ENCODE measurements around the gene SLF2. TPM values are rescaled to one million over a fixed set of nuclear protein-coding genes. Genes with fewer than 3 reads are reported as not detected.

Gene SLF2
- total RNA-seq, 4 donors from 2014 or later: 22.1 to 32.4 (median 25.6) TPM

DNA sequence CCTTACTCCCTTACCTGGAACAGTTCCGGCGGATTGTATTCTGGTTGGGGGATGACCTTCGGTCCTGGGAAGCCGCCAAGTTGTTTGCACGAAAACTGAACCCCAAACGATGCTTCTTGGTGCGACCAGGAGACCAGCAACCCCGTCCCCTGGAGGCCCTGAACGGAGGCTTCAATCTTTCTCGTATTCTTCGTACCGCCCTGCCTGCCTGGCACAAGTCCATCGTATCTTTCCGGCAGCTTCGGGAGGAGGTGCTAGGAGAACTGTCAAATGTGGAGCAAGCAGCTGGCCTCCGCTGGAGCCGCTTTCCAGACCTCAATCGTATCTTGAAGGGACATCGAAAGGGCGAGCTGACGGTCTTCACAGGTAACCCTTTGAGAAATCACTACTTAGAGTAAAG lies 76.3 kb downstream of the SLF2 start:
- Histone ChIP-seq H3K9me3 (no peaks in the 10 kb centered on the region), H3K4me1 (peaks cover 0 to 49% (median 19%) of the 10 kb centered on the region in 3 donors), H3K36me3 (peaks cover 0 to 67% of the 10 kb centered on the region in 2 donors), H3K27ac (no peak overlapping the region), H3K27me3 (no peaks in the 10 kb centered on the region), H3K4me3 (no peak overlapping the region)
- WGBS, 2 donors (ENCODE audit: low coverage in 1 of 2): 90 to 100% methylated on average over 1 to 2 of the region's 21 CpGs
- TF ChIP-seq POLR2AphosphoS5 (IDR thresholded peaks at IDR 0.05) (no peak), CTCF (IDR thresholded peaks at IDR 0.05) (no peak), EP300 (IDR thresholded peaks at IDR 0.05) (no peak), POLR2A (IDR thresholded peaks at IDR 0.05) (no peak)
- ATAC-seq: no peak

DNA sequence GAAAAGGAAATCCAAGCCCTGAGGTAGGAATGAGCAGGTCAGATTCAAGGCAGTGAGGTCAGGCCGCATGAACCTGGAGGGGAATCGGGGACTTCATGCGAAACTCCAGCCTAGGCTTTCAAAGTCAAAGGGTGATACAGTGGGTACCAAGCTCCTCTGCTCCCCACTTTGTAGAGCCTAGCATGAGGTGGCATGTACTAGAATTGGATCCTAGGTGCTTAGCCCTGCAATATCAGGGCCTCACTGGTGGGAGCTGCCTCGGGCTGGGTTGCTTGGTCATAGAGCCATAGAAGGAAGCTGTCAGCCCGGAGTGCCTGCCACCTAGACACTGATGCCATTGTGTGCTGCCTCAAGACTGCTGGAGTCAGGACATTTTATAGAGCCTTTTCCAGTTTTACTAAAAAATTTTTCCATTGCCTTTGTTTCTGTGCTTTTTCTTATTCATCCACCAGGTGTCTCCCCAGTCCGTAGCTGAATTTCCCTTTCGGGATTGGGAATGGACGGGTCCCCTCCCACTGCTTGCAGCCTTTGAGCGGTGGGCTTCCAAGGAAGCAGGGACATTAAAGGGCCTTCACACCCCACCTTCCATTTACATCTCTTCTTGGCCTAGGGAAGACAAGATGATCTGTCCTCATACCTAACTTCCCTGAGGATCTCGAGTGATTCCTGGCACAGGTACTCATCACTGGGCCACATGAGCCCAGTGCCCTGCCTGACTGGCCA lies 81.4 kb downstream of the SLF2 start:
- TF ChIP-seq POLR2AphosphoS5 (IDR thresholded peaks at IDR 0.05): no peak
- peak in 3 of 4 experiments; percentile 71 to 80 (median 74) for TF ChIP-seq CTCF (IDR thresholded peaks at IDR 0.05)
- 41 to 51% methylated on average over 7 to 10 of the region's 10 CpGs for WGBS, 2 donors (ENCODE audit: low coverage in 1 of 2)
- peaks cover 0 to 41% (median 6%) of the 10 kb centered on the region in 3 donors for H3K4me1 ChIP-seq
- no peaks in the 10 kb centered on the region for H3K27me3 ChIP-seq
- H3K4me3 ChIP-seq: no peak overlapping the region
- no peaks in the 10 kb centered on the region for H3K9me3 ChIP-seq
- ATAC-seq: no peak
- no peak overlapping the region for H3K27ac ChIP-seq
- peaks cover 0 to 48% of the 10 kb centered on the region in 2 donors for H3K36me3 ChIP-seq

DNA sequence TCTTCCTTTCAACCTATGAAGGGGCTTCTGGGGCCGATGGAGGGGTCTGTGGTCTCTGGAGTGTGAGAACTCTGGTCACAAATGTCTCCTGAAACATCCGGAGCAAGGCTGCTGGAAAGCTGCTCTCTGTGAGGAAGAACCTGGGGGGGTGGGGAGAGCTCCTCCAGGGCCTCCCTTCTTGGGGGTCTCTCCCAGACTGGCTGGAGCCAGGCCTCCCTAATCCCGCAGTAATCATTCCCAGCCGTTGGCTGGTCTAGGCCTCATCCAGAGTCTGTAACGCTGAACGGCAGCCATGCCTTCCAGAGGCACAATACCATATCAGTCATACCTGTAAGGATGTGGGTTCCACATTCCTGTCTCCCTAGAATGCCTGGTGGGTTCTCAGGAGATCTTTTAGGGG lies 82.4 kb downstream of the SLF2 start:
- peaks cover 0 to 38% of the 10 kb centered on the region in 2 donors for H3K36me3 ChIP-seq
- ATAC-seq: no peak
- H3K27me3 ChIP-seq: no peaks in the 10 kb centered on the region
- 20% methylated on average over 1 of the region's 6 CpGs; no CpG with 5 or more reads in 1 of the 2 donors for WGBS, 2 donors (ENCODE audit: low coverage in 1 of 2)
- no peak overlapping the region for H3K4me3 ChIP-seq
- TF ChIP-seq CTCF (IDR thresholded peaks at IDR 0.05) (no peak), POLR2AphosphoS5 (IDR thresholded peaks at IDR 0.05) (no peak), EP300 (IDR thresholded peaks at IDR 0.05) (no peak), POLR2A (IDR thresholded peaks at IDR 0.05) (no peak)
- peaks cover 0 to 32% (median 6%) of the 10 kb centered on the region in 3 donors for H3K4me1 ChIP-seq
- H3K27ac ChIP-seq: no peak overlapping the region
- no peaks in the 10 kb centered on the region for H3K9me3 ChIP-seq

DNA sequence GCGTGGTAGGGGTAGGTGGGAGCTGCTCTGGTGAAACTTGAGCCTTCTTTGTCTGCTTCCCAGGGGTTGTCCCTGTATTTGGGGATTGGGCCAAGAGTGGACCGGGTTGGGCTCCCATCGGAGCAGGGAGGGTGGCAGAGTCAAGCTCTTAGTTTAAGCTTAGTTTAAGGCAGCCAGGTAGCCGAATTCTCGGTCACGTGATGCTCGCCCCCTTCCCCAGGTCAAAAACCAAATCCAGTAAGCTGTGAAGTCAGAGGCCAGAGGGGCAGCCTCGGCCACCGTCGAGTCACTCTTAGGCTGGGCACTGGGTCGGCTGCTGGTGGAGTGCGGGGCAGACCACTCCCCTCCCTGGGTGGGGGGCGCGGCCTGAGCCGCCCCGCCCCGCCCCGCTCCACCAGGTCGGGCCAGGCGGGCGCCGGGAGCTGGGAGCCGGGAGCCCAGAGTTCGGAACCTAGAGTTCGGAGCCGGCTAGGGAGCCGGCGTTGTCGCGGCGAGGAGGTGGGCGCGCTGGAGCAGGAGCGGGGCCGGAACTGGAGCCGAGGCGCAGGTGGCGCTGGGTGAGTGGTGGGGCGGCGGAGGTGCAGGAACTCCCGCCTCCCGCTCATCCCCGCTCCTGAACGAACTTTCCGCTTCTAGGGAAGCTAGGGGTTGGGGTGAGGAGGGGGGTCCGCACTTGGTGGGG lies 84.1 kb downstream of the SLF2 start:
- no peak for ATAC-seq
- peak overlapping the region; percentile 72 to 81 for H3K4me3 ChIP-seq
- no peaks in the 10 kb centered on the region for H3K27me3 ChIP-seq
- H3K27ac ChIP-seq: peak overlapping the region; percentile 96 to 99 (median 99)
- H3K9me3 ChIP-seq: no peaks in the 10 kb centered on the region
- WGBS, 2 donors (ENCODE audit: low coverage in 1 of 2): 0% methylated on average over 3 of the region's 46 CpGs; no CpG with 5 or more reads in 1 of the 2 donors
- H3K4me1 ChIP-seq: peaks cover 1 to 46% (median 16%) of the 10 kb centered on the region in 3 donors
- TF ChIP-seq EP300 (IDR thresholded peaks at IDR 0.05) (no peak), POLR2AphosphoS5 (IDR thresholded peaks at IDR 0.05) (no peak), CTCF (IDR thresholded peaks at IDR 0.05) (peak in 1 of 4 experiments; percentile 8)
- H3K36me3 ChIP-seq: peaks cover 0 to 21% of the 10 kb centered on the region in 2 donors
